MM.1S (cell line): Measurements from ENCODE around the gene RASGEF1C.

ENCODE experiments used
- DNase-seq: peaks from one replicate; pipeline ENCODE4 v3.0.0-alpha.2; 2015
- H2AFZ ChIP-seq: fragments of 300-600 bp; sonication (generic); 2 replicates; pipeline ENCODE4 v1.6.0; 2016; ENCODE audit warnings: antibody characterized with exemption, low read length
- H3F3A ChIP-seq: fragments of 300-600 bp; sonication (generic); 2 replicates; pipeline ENCODE4 v1.6.1; 2016; ENCODE audit warnings: mild to moderate bottlenecking, antibody characterized with exemption, low read length, moderate library complexity, mixed read lengths; ENCODE audit not compliant: insufficient read depth
- H3K27ac ChIP-seq: fragments of 300-600 bp; sonication (generic); 2 replicates; pipeline ENCODE4 v1.5.1; 2016; ENCODE audit warnings: mild to moderate bottlenecking, low read length
- H3K27me3 ChIP-seq: fragments of 300-600 bp; sonication (generic); replicated peaks from 2 replicates; pipeline ENCODE4 v1.6.0; 2016; ENCODE audit warnings: low read length; ENCODE audit not compliant: insufficient read depth
- H3K36me3 ChIP-seq: fragments of 300-600 bp; sonication (generic); replicated peaks from 2 replicates; pipeline ENCODE4 v1.6.1; 2016; ENCODE audit warnings: mild to moderate bottlenecking, low read length, mixed read lengths; ENCODE audit not compliant: insufficient read depth
- H3K4me1 ChIP-seq: fragments of 300-600 bp; sonication (generic); 2 replicates; pipeline ENCODE4 v1.6.1; 2016; ENCODE audit warnings: low read length, mixed read lengths
- H3K4me2 ChIP-seq: fragments of 300-600 bp; sonication (generic); 2 replicates; pipeline ENCODE4 v1.6.0; 2016; ENCODE audit warnings: low read depth, low read length
- H3K4me3 ChIP-seq: fragments of 300-600 bp; sonication (generic); 2 replicates; pipeline ENCODE4 v1.5.1; 2016; ENCODE audit warnings: low read length, mixed read lengths
- H3K79me2 ChIP-seq: fragments of 300-600 bp; sonication (generic); 2 replicates; pipeline ENCODE4 v1.6.1; 2016; ENCODE audit warnings: mixed run types, low read length, mixed read lengths
- H3K9ac ChIP-seq: fragments of 300-600 bp; sonication (generic); 2 replicates; pipeline ENCODE4 v1.6.1; 2016; ENCODE audit warnings: low read length, mixed read lengths
- H3K9me2 ChIP-seq: fragments of 300-600 bp; sonication (generic); replicated peaks from 2 replicates; pipeline ENCODE4 v1.6.1; 2016; ENCODE audit warnings: mild to moderate bottlenecking, low read length, mixed read lengths; ENCODE audit not compliant: insufficient read depth
- H3K9me3 ChIP-seq: fragments of 300-600 bp; sonication (generic); replicated peaks from 2 replicates; pipeline ENCODE4 v1.6.1; 2016; ENCODE audit warnings: mild to moderate bottlenecking, low read length, mixed read lengths; ENCODE audit not compliant: insufficient read depth
- H4K20me1 ChIP-seq: fragments of 300-600 bp; sonication (generic); 2 replicates; pipeline ENCODE4 v1.6.1; 2016; ENCODE audit warnings: mild to moderate bottlenecking, low read length, moderate library complexity, mixed read lengths; ENCODE audit not compliant: insufficient read depth
- CTCF ChIP-seq: fragments of 300-600 bp; sonication (generic); IDR thresholded peaks from 2 replicates; pipeline ENCODE4 v1.5.1; 2016; ENCODE audit warnings: antibody characterized with exemption, low read length, mixed read lengths
- EZH2 ChIP-seq: fragments of 300-600 bp; sonication (generic); optimal IDR thresholded peaks from 2 replicates; pipeline ENCODE3; 2017; ENCODE audit warnings: low read depth, mild to moderate bottlenecking, antibody characterized with exemption, low read length, mixed read lengths
- EZH2phosphoT487 ChIP-seq: fragments of 300-600 bp; sonication (generic); IDR thresholded peaks from 2 replicates; pipeline ENCODE4 v1.6.1; 2018; ENCODE audit warnings: antibody characterized with exemption, low read length

Gene RASGEF1C

GRCh38 chr5:180113660-180114303, 95.2 kb downstream of the RASGEF1C start:
- peaks cover 14% of the 10 kb centered on the region for H3K27me3 ChIP-seq

GRCh38 chr5:180112181-180112861, 96.7 kb downstream of the RASGEF1C start:
- H3F3A ChIP-seq = no peaks in the 10 kb centered on the region
- H3K27me3 ChIP-seq = peaks cover 15% of the 10 kb centered on the region
- H3K79me2 ChIP-seq = no peaks in the 10 kb centered on the region
- H3K9me2 ChIP-seq = no peaks in the 10 kb centered on the region
- no peak overlapping the region for H3K9ac ChIP-seq
- H3K4me1 ChIP-seq = no peaks in the 10 kb centered on the region
- H2AFZ ChIP-seq = no peak overlapping the region
- no peaks in the 10 kb centered on the region for H4K20me1 ChIP-seq
- no peak for DNase-seq
- no peak overlapping the region for H3K4me3 ChIP-seq
- no peak overlapping the region for H3K27ac ChIP-seq
- no peaks in the 10 kb centered on the region for H3K36me3 ChIP-seq
- no peaks in the 10 kb centered on the region for H3K9me3 ChIP-seq
- no peak overlapping the region for H3K4me2 ChIP-seq
- TF ChIP-seq EZH2 (no peak), EZH2phosphoT487 (no peak), CTCF (no peak)

More at GRCh38 chr5:180113660-180114303, 95.2 kb downstream of the RASGEF1C start:
- H3K4me2 ChIP-seq = no peak overlapping the region
- H3K4me1 ChIP-seq = no peaks in the 10 kb centered on the region
- no peaks in the 10 kb centered on the region for H4K20me1 ChIP-seq
- no peak overlapping the region for H3K27ac ChIP-seq
- H3K9me2 ChIP-seq = no peaks in the 10 kb centered on the region
- TF ChIP-seq EZH2phosphoT487 (no peak), CTCF (no peak), EZH2 (no peak)
- no peaks in the 10 kb centered on the region for H3F3A ChIP-seq
- no peaks in the 10 kb centered on the region for H3K79me2 ChIP-seq
- no peak overlapping the region for H3K4me3 ChIP-seq
- no peaks in the 10 kb centered on the region for H3K9me3 ChIP-seq
- no peaks in the 10 kb centered on the region for H3K36me3 ChIP-seq
- H2AFZ ChIP-seq = no peak overlapping the region
- no peak overlapping the region for H3K9ac ChIP-seq
- DNase-seq = no peak

GRCh38 chr5:180111273-180112002, 97.6 kb downstream of the RASGEF1C start:
- Histone ChIP-seq H3K4me2 (no peak overlapping the region), H3K9me2 (no peaks in the 10 kb centered on the region), H3K36me3 (no peaks in the 10 kb centered on the region), H3K9me3 (no peaks in the 10 kb centered on the region), H3K4me1 (no peaks in the 10 kb centered on the region), H4K20me1 (no peaks in the 10 kb centered on the region), H3K79me2 (no peaks in the 10 kb centered on the region), H3K27me3 (peaks cover 23% of the 10 kb centered on the region), H3K4me3 (no peak overlapping the region), H3K9ac (no peak overlapping the region), H3F3A (no peaks in the 10 kb centered on the region), H2AFZ (no peak overlapping the region), H3K27ac (no peak overlapping the region)
- no peak for DNase-seq
- no peak for TF ChIP-seq EZH2phosphoT487
- TF ChIP-seq CTCF = no peak
- no peak for TF ChIP-seq EZH2
